Suprapubic skin (tissue), 4 donors: ENCODE measurements around the gene CRTAP.

Experiments
- CTCF ChIP-seq, 2 donors: fragments of 200-600 bp in 1 of 2; fragments of 450-650 bp in 1 of 2; sonication (generic) in 1 of 2; IDR thresholded peaks; one replicate each; pipeline ENCODE4 v1.5.1; 2016 to 2019; ENCODE audit warnings: antibody characterized with exemption in 2 of 2, mild to moderate bottlenecking in 1 of 2, moderate library complexity in 1 of 2
- POLR2A ChIP-seq, 2 donors: fragments of 450-650 bp; IDR thresholded peaks; one replicate each; pipeline ENCODE4 v1.6.1; 2017; ENCODE audit warnings: antibody characterized with exemption in 2 of 2, mild to moderate bottlenecking in 2 of 2, moderate library complexity in 2 of 2
- POLR2AphosphoS5 ChIP-seq, 3 donors: sonication (generic); formaldehyde crosslinking; IDR thresholded peaks; one replicate each; pipeline ENCODE4 v1.6.1; 2017; ENCODE audit warnings: antibody characterized with exemption in 3 of 3

GRCh38 chr3:33076952-33077351, 36.9 kb upstream of the CRTAP start:
- no peak for TF ChIP-seq CTCF (IDR thresholded peaks at IDR 0.05)
- TF ChIP-seq POLR2A (IDR thresholded peaks at IDR 0.05): no peak
- TF ChIP-seq POLR2AphosphoS5 (IDR thresholded peaks at IDR 0.05): no peak
